NCI-H2227 treated with DMSO at 0.1 percent for 48 hours (cell line): ENCODE results near the gene DNAH10.

ENCODE experiments used
- DNase-seq: peaks from one replicate; lab custom pipeline; 2025; lab: John Stamatoyannopoulos, UW

The DNAH10 gene

GRCh38 chr12:123971770-123972456 is 209.8 kb downstream of the DNAH10 start:
- DNase-seq, result peak; percentile 48

GRCh38 chr12:123972457-123973401 is 210.6 kb downstream of the DNAH10 start, which contains the start of the genes CCDC92 and ZNF664:
TSS of gene CCDC92 (minus strand) at chr12:123972831. CDS start at chr12:123944305, 28,526 bp downstream.
TSS of gene ZNF664 (plus strand) at chr12:123973215. CDS start at chr12:124012145, 38,930 bp downstream.
- DNase-seq, result peak; percentile 93

- no peak for DNase-seq
Observed at GRCh38 chr12:123973552-123974341, 211.6 kb downstream of the DNAH10 start.

DNA sequence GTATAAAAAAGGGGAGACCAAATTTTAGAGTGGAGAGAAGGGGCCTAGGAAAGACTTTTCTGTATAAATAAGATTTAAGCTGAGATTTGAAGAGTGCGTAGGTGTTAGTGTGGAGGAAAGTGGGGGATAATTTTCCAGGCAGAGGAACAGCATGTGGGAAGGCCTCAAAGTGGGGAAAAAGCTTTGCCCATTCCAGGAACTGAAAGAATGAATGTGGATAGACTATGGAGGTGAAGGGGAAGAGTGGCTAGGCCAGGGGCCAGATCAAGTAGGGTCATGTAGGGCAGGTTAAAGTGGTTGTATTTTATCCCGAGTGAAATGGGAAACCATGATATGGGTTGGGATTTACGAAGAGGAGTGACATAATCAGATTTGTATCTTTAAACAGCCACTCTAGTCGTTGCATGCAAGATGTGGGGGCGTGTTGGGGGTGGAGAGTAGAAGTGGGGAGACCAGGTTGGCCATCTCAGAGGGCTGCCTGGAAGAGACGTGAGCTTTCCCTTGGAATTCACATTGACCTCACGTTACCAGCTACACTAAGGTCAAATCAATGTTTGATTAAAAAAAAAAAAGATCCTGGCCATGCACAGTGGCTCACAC is 214.2 kb downstream of the DNAH10 start:
- no peak for DNase-seq

- no peak for DNase-seq
Observed at GRCh38 chr12:123979566-123979965, 217.5 kb downstream of the DNAH10 start.

GRCh38 chr12:123982269-123982668 is 220.2 kb downstream of the DNAH10 start:
- no peak for DNase-seq

GRCh38 chr12:123983822-123984485 is 221.9 kb downstream of the DNAH10 start:
- peak; percentile 62 for DNase-seq

DNA sequence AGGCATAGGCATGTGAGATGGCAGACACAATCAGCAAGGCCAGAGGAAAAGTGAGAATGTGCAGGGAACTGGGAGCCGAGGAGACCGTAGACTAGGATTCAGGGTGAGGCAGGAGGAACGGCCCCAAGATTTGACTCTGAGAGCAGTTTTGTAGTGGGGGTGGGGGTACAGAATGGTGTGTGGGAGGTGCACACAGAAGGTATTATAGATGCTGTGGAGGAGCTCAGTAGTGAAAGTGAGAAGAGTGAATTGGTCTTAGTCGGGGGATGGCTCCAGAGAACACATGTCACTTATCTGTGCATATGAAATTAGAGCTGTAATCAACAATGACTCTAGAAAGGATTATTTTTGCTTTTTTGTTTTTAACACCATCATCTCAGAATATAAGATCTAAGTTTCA is 222.8 kb downstream of the DNAH10 start:
- no peak for DNase-seq
